NCI-H1105 treated with DMSO at 0.1 percent for 48 hours (cell line): ENCODE data around the gene GPR158.

ENCODE experiments used
- DNase-seq: peaks from one replicate; lab custom pipeline; 2025; lab: John Stamatoyannopoulos, UW

Gene GPR158

GRCh38 chr10:25565570-25565969, 390.8 kb downstream of the GPR158 start:
- DNase-seq: no peak

GRCh38 chr10:25573316-25573715, 398.5 kb downstream of the GPR158 start:
- no peak for DNase-seq

- DNase-seq: no peak
These were observed 400.5 kb downstream of the GPR158 start for GRCh38 chr10:25575343-25575742.

GRCh38 chr10:25578061-25578460, 403.3 kb downstream of the GPR158 start:
- no peak for DNase-seq

GRCh38 chr10:25582961-25583360, 408.2 kb downstream of the GPR158 start:
- no peak for DNase-seq

- DNase-seq: no peak
These were observed 425.9 kb downstream of the GPR158 start for GRCh38 chr10:25600651-25601050.

GRCh38 chr10:25604591-25604990, 429.8 kb downstream of the GPR158 start:
- DNase-seq: no peak

- no peak for DNase-seq
These were observed 439.9 kb downstream of the GPR158 start for GRCh38 chr10:25614652-25615051.

- DNase-seq: no peak
These were observed 441.1 kb downstream of the GPR158 start for GRCh38 chr10:25615926-25616325.

GRCh38 chr10:25616903-25617592, 442.2 kb downstream of the GPR158 start:
- DNase-seq: no peak

- no peak for DNase-seq
These were observed 452.8 kb downstream of the GPR158 start for GRCh38 chr10:25627606-25628005.

- no peak for DNase-seq
These were observed 454.5 kb downstream of the GPR158 start for GRCh38 chr10:25629333-25629732.

GRCh38 chr10:25631471-25631870, 456.7 kb downstream of the GPR158 start:
- DNase-seq: no peak

- no peak for DNase-seq
These were observed 458.0 kb downstream of the GPR158 start for GRCh38 chr10:25632802-25633201.

GRCh38 chr10:25633542-25633941, 458.7 kb downstream of the GPR158 start:
- DNase-seq: no peak

GRCh38 chr10:25639646-25640045, 464.8 kb downstream of the GPR158 start:
- no peak for DNase-seq

- no peak for DNase-seq
These were observed 466.8 kb downstream of the GPR158 start for GRCh38 chr10:25641595-25641994.

- no peak for DNase-seq
These were observed 467.9 kb downstream of the GPR158 start for GRCh38 chr10:25642721-25643120.

- DNase-seq: no peak
These were observed 471.6 kb downstream of the GPR158 start for GRCh38 chr10:25646371-25646770.

GRCh38 chr10:25651534-25651933, 476.7 kb downstream of the GPR158 start:
- DNase-seq: no peak
